CD4-positive, alpha-beta T cell treated with Interleukin-6 for 4 hours (primary cell): Measurements from ENCODE around the gene ORAI2.
"Not testable (repeated sequence)": the region's sequence is repeated elsewhere in the genome, so short reads cannot be mapped to it uniquely, and the experiment has no call there.

Source experiments
- DNase-seq: peaks from one replicate; pipeline ENCODE4 v3.0.0-alpha.2; 2020; ENCODE audit warnings: mixed read lengths

The ORAI2 gene

GRCh38 chr7:102505298-102506185 is 72.2 kb downstream of the ORAI2 start:
- not testable (repeated sequence) for DNase-seq
